Measurements from ENCODE around the gene CALM3.

Gene CALM3

GRCh38 chr19:46600384-46601317 lies 479 bp upstream of the CALM3 start:
- 2% methylated on average over 93 of the region's 93 CpGs for WGBS
- Histone ChIP-seq H3K9ac (ENCODE audit: low read depth, low read length) (peak overlapping the region; percentile 99), H3K4me1 (ENCODE audit: insufficient read depth, low read length) (peaks cover 12% of the 10 kb centered on the region; the same call in 1 of the 2 replicates), H3K9me3 (ENCODE audit: insufficient read depth, low read depth, low read length) (0 out of 2 replicates have a peak, but pooled peaks cover 3% of the 10 kb centered on the region), H3K4me3 (ENCODE audit: low read length) (peak overlapping the region; percentile 73), H3K36me3 (ENCODE audit: insufficient read depth, low read length) (peaks cover 3% of the 10 kb centered on the region), H3K27ac (ENCODE audit: low read depth, low read length) (peak overlapping the region; percentile 98), H3K27me3 (ENCODE audit: insufficient read depth, low read length) (no peaks in the 10 kb centered on the region)

DNA sequence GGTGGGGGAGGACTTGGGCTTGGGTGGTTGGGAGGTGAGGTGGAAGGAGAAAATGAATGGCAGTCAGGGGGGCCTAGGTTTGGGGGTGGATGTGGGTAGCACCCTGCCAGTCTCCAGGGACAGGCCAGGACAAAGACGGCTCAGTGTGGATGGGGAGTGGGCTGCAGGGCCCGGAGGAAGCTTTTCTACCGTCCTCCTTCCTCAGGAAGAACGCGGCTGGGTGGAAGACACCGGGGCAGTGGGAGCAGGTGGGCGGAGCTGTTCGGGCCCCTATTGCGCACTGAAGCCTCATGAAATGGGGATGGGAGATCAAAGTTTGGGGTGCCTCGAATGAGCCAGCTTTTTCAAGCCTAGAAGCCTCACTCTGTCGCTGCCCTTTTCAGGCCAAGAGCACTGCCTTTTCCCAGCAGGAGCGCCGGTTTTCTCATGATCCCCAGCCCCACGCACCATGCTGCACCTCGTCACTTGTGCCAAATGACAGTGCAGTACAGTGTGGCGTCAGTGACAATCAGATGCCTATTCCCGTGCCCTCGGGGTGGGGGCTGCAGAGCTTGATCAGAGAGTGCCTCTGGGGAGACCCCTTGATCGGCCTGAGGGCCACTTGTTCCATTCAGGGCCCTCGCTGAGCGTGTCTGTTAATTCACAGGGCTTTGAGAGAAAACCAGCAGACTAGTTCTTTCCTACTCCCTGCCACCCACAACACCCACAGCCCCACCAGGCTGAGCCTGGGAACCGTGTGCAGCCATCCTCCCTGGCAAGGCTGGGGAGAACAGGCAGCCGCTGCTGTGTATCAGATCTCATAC lies 1.5 kb downstream of the CALM3 start:
- Histone ChIP-seq H3K36me3 (ENCODE audit: insufficient read depth, low read length) (peaks cover 22% of the 10 kb centered on the region), H3K27ac (ENCODE audit: low read depth, low read length) (no peak overlapping the region), H3K4me1 (ENCODE audit: insufficient read depth, low read length) (peaks cover 12% of the 10 kb centered on the region; the same call in 1 of the 2 replicates), H3K4me3 (ENCODE audit: low read length) (peak overlapping the region; percentile 73), H3K9me3 (ENCODE audit: insufficient read depth, low read depth, low read length) (0 out of 2 replicates have a peak, but pooled peaks cover 3% of the 10 kb centered on the region), H3K27me3 (ENCODE audit: insufficient read depth, low read length) (no peaks in the 10 kb centered on the region), H3K9ac (ENCODE audit: low read depth, low read length) (peak overlapping the region; percentile 99; the same call in 1 of the 2 replicates)
- WGBS = 44% methylated on average over 23 of the region's 23 CpGs

- Histone ChIP-seq H3K9me3 (ENCODE audit: insufficient read depth, low read depth, low read length) (0 out of 2 replicates have a peak, but pooled peaks cover 3% of the 10 kb centered on the region), H3K4me3 (ENCODE audit: low read length) (peak overlapping the region; percentile 73; the same call in 1 of the 2 replicates), H3K27ac (ENCODE audit: low read depth, low read length) (no peak overlapping the region), H3K9ac (ENCODE audit: low read depth, low read length) (no peak overlapping the region; the same call in 1 of the 2 replicates), H3K4me1 (ENCODE audit: insufficient read depth, low read length) (peaks cover 12% of the 10 kb centered on the region; the same call in 1 of the 2 replicates), H3K36me3 (ENCODE audit: insufficient read depth, low read length) (peaks cover 28% of the 10 kb centered on the region), H3K27me3 (ENCODE audit: insufficient read depth, low read length) (no peaks in the 10 kb centered on the region)
- 59% methylated on average over 2 of the region's 2 CpGs for WGBS
These were observed 2.1 kb downstream of the CALM3 start for GRCh38 chr19:46603195-46603637.

- 85% methylated on average over 9 of the region's 9 CpGs for WGBS
- no peak overlapping the region for H3K9ac ChIP-seq (ENCODE audit: low read depth, low read length)
- no peak overlapping the region for H3K27ac ChIP-seq (ENCODE audit: low read depth, low read length)
- H3K27me3 ChIP-seq (ENCODE audit: insufficient read depth, low read length) = no peaks in the 10 kb centered on the region
- peaks cover 34% of the 10 kb centered on the region for H3K36me3 ChIP-seq (ENCODE audit: insufficient read depth, low read length)
- H3K9me3 ChIP-seq (ENCODE audit: insufficient read depth, low read depth, low read length) = 0 out of 2 replicates have a peak, but pooled peaks cover 3% of the 10 kb centered on the region
- peaks cover 12% of the 10 kb centered on the region; the same call in 1 of the 2 replicates for H3K4me1 ChIP-seq (ENCODE audit: insufficient read depth, low read length)
- no peak overlapping the region for H3K4me3 ChIP-seq (ENCODE audit: low read length)
These were observed 2.7 kb downstream of the CALM3 start for GRCh38 chr19:46603752-46604231.

- Histone ChIP-seq H3K27me3 (ENCODE audit: insufficient read depth, low read length) (no peaks in the 10 kb centered on the region), H3K4me3 (ENCODE audit: low read length) (no peak overlapping the region), H3K9ac (ENCODE audit: low read depth, low read length) (no peak overlapping the region), H3K27ac (ENCODE audit: low read depth, low read length) (no peak overlapping the region), H3K4me1 (ENCODE audit: insufficient read depth, low read length) (peaks cover 12% of the 10 kb centered on the region; the same call in 1 of the 2 replicates), H3K9me3 (ENCODE audit: insufficient read depth, low read depth, low read length) (no peaks in the 10 kb centered on the region), H3K36me3 (ENCODE audit: insufficient read depth, low read length) (peaks cover 45% of the 10 kb centered on the region)
- WGBS = 87% methylated on average over 13 of the region's 13 CpGs
These were observed 3.7 kb downstream of the CALM3 start for GRCh38 chr19:46604781-46605355.

DNA sequence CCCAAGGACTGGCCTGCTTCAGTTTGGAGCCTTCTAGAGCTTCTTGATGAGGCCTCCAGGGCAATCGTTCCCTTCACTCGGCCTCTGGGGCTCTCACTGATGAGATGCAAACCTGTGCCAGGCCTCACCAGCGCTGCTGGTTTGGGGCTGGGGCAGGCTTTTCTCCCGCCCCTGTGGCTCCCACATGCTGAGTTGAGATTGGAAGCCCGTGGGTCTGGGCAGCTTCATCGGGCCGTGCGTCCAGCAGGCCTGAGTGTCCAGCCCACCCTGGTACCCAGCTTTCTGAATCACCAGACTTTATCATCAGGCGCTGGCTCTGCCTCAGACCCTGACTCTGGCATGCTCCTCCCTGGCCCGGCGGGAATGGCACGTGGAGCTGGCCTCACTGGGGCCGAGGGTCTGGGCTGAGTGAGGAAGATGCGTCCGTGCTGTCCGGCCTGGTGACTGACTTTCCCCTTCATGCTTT lies 4.3 kb downstream of the CALM3 start:
- no peaks in the 10 kb centered on the region for H3K27me3 ChIP-seq (ENCODE audit: insufficient read depth, low read length)
- H3K4me1 ChIP-seq (ENCODE audit: insufficient read depth, low read length) = peaks cover 12% of the 10 kb centered on the region; the same call in 1 of the 2 replicates
- no peak overlapping the region for H3K9ac ChIP-seq (ENCODE audit: low read depth, low read length)
- no peak overlapping the region for H3K4me3 ChIP-seq (ENCODE audit: low read length)
- H3K36me3 ChIP-seq (ENCODE audit: insufficient read depth, low read length) = peaks cover 48% of the 10 kb centered on the region
- 93% methylated on average over 16 of the region's 16 CpGs for WGBS
- H3K9me3 ChIP-seq (ENCODE audit: insufficient read depth, low read depth, low read length) = no peaks in the 10 kb centered on the region
- no peak overlapping the region for H3K27ac ChIP-seq (ENCODE audit: low read depth, low read length)

GRCh38 chr19:46606019-46606418 lies 4.9 kb downstream of the CALM3 start:
- peaks cover 52% of the 10 kb centered on the region for H3K36me3 ChIP-seq (ENCODE audit: insufficient read depth, low read length)

GRCh38 chr19:46606681-46607447 lies 5.7 kb downstream of the CALM3 start:
- Histone ChIP-seq H3K36me3 (ENCODE audit: insufficient read depth, low read length) (peaks cover 52% of the 10 kb centered on the region), H3K9me3 (ENCODE audit: insufficient read depth, low read depth, low read length) (no peaks in the 10 kb centered on the region), H3K4me1 (ENCODE audit: insufficient read depth, low read length) (peaks cover 12% of the 10 kb centered on the region; the same call in 1 of the 2 replicates), H3K9ac (ENCODE audit: low read depth, low read length) (no peak overlapping the region), H3K4me3 (ENCODE audit: low read length) (no peak overlapping the region), H3K27ac (ENCODE audit: low read depth, low read length) (no peak overlapping the region), H3K27me3 (ENCODE audit: insufficient read depth, low read length) (no peaks in the 10 kb centered on the region)
- 93% methylated on average over 12 of the region's 12 CpGs for WGBS

More at GRCh38 chr19:46606019-46606418, 4.9 kb downstream of the CALM3 start:
- no peak overlapping the region for H3K4me3 ChIP-seq (ENCODE audit: low read length)
- H3K4me1 ChIP-seq (ENCODE audit: insufficient read depth, low read length) = peaks cover 12% of the 10 kb centered on the region; the same call in 1 of the 2 replicates
- no peaks in the 10 kb centered on the region for H3K27me3 ChIP-seq (ENCODE audit: insufficient read depth, low read length)
- no peak overlapping the region for H3K27ac ChIP-seq (ENCODE audit: low read depth, low read length)
- H3K9me3 ChIP-seq (ENCODE audit: insufficient read depth, low read depth, low read length) = no peaks in the 10 kb centered on the region
- H3K9ac ChIP-seq (ENCODE audit: low read depth, low read length) = no peak overlapping the region
- 93% methylated on average over 11 of the region's 11 CpGs for WGBS

GRCh38 chr19:46607448-46607841 lies 6.3 kb downstream of the CALM3 start:
- H3K4me1 ChIP-seq (ENCODE audit: insufficient read depth, low read length) = peaks cover 12% of the 10 kb centered on the region; the same call in 1 of the 2 replicates
- H3K27ac ChIP-seq (ENCODE audit: low read depth, low read length) = no peak overlapping the region
- no peaks in the 10 kb centered on the region for H3K27me3 ChIP-seq (ENCODE audit: insufficient read depth, low read length)
- no peaks in the 10 kb centered on the region for H3K9me3 ChIP-seq (ENCODE audit: insufficient read depth, low read depth, low read length)
- H3K4me3 ChIP-seq (ENCODE audit: low read length) = no peak overlapping the region
- H3K36me3 ChIP-seq (ENCODE audit: insufficient read depth, low read length) = peaks cover 52% of the 10 kb centered on the region
- 96% methylated on average over 12 of the region's 12 CpGs for WGBS
- H3K9ac ChIP-seq (ENCODE audit: low read depth, low read length) = no peak overlapping the region

DNA sequence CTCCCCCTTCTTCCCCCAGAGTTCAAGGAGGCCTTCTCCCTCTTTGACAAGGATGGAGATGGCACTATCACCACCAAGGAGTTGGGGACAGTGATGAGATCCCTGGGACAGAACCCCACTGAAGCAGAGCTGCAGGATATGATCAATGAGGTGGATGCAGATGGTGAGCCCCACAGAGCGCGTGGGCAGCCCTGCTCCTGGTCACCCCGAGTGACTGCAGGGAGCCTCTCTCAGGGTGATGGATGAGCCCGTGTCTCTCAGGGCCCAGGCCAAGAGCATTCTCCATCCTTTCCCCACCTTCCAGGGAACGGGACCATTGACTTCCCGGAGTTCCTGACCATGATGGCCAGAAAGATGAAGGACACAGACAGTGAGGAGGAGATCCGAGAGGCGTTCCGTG lies 7.0 kb downstream of the CALM3 start:
- WGBS = 96% methylated on average over 9 of the region's 9 CpGs
- Histone ChIP-seq H3K9me3 (ENCODE audit: insufficient read depth, low read depth, low read length) (no peaks in the 10 kb centered on the region), H3K4me3 (ENCODE audit: low read length) (no peak overlapping the region), H3K36me3 (ENCODE audit: insufficient read depth, low read length) (peaks cover 52% of the 10 kb centered on the region), H3K27me3 (ENCODE audit: insufficient read depth, low read length) (no peaks in the 10 kb centered on the region), H3K9ac (ENCODE audit: low read depth, low read length) (no peak overlapping the region), H3K4me1 (ENCODE audit: insufficient read depth, low read length) (peaks cover 4% of the 10 kb centered on the region; the same call in 1 of the 2 replicates), H3K27ac (ENCODE audit: low read depth, low read length) (no peak overlapping the region)
